Heart left ventricle (tissue), 16 donors: ENCODE data around the gene PTPRH. TPM values are rescaled to one million over a fixed set of nuclear protein-coding genes. Genes with fewer than 3 reads are reported as not detected.
"Not testable (repeated sequence)": the region's sequence is repeated elsewhere in the genome, so short reads cannot be mapped to it uniquely, and the experiment has no call there.

ENCODE experiments used
- ATAC-seq, 4 donors: fragments of 200-7000 bp; cut with Tn5 transposase; one replicate each; pipeline ENCODE4 v1.9.1; 2020 to 2022; ENCODE audit warnings: moderate library complexity in 4 of 4, mild to moderate bottlenecking in 3 of 4, moderate number of reproducible peaks in 1 of 4
- DNase-seq, 5 donors: peaks; one replicate each; pipeline ENCODE4 v3.0.0-alpha.2; 2020
- H3K27ac ChIP-seq, 12 donors: fragments of 200-600 bp; sonication (generic) in 4 of 12; one replicate each; pipeline versions ENCODE4 v1.5.0 to v1.8.0; 2016 to 2022; ENCODE audit warnings: mild to moderate bottlenecking in 2 of 12
- H3K27me3 ChIP-seq, 9 donors: fragments of 200-600 bp; sonication (generic) in 2 of 9; one replicate each; pipeline versions ENCODE4 v1.5.1 to v1.8.0; 2016 to 2022; ENCODE audit warnings: mild to moderate bottlenecking in 3 of 9
- H3K36me3 ChIP-seq, 9 donors: fragments of 200-600 bp; sonication (generic) in 2 of 9; one replicate each; pipeline versions ENCODE4 v1.5.0 to v1.8.0; 2018 to 2022; ENCODE audit warnings: mild to moderate bottlenecking in 2 of 9
- H3K4me1 ChIP-seq, 12 donors: fragments of 200-600 bp; sonication (generic) in 4 of 12; one replicate each; pipeline versions ENCODE4 v1.5.0 to v1.8.0; 2016 to 2022; ENCODE audit warnings: mild to moderate bottlenecking in 3 of 12
- H3K4me3 ChIP-seq, 12 donors: fragments of 200-600 bp; sonication (generic) in 4 of 12; one replicate each; pipeline versions ENCODE4 v1.5.0 to v1.8.0; 2017 to 2022; ENCODE audit warnings: mild to moderate bottlenecking in 9 of 12, moderate library complexity in 4 of 12
- H3K9me3 ChIP-seq, 12 donors: fragments of 200-600 bp; sonication (generic) in 4 of 12; one replicate each; pipeline versions ENCODE4 v1.5.0 to v1.8.0; 2016 to 2022; ENCODE audit warnings: mild to moderate bottlenecking in 1 of 12
- CTCF ChIP-seq, 12 donors: fragments of 200-600 bp; sonication (generic) in 4 of 12; IDR thresholded peaks; one replicate each; pipeline versions ENCODE4 v1.5.0 to v1.8.0; 2018 to 2022; ENCODE audit warnings: antibody characterized with exemption in 12 of 12, mild to moderate bottlenecking in 5 of 12
- POLR2A ChIP-seq, 2 donors: fragments of 450-650 bp; IDR thresholded peaks; one replicate each; pipeline ENCODE4 v1.6.1; 2017; ENCODE audit warnings: antibody characterized with exemption in 2 of 2, mild to moderate bottlenecking in 2 of 2, moderate library complexity in 2 of 2
- WGBS, 4 donors: extraction: QIAGEN DNeasy Blood & Tissue Kit in 2 of 4; methylation state at CpG; one replicate each; pipeline versions ENCODE4 v1.1.5 to v1.1.7; 2013 to 2018; 5-methylcytosine and 5-hydroxymethylcytosine counted together
- intact Hi-C, 10 donors: fragments of 100-400 bp; cut with DNase I; formaldehyde crosslinking; loops; one replicate each; pipeline versions ENCODE4 v1.11.1 to v1.14.2; 2022
- polyA plus RNA-seq, 2 donors: library from polyadenylated mRNA; stranded (reverse); fragments of 200-250 nt; gene quantifications; one replicate each; pipeline ENCODE4 v1.2.3, GENCODE V29; 2013
- total RNA-seq, 9 donors: library from RNA; depleted of rRNA in 2 of 9; stranded (reverse); fragments of >200 nt in 2 of 9; fragmentation: NEBNext Ultra II Directional in 3 of 9; extraction: Animal tissue kit (Norgen Biotek cat#: 25700) in 3 of 9; gene quantifications; one replicate each; pipeline versions ENCODE4 v1.1.0 to v1.2.4, GENCODE V29; 2016 to 2023
- donor health status: ischemic (EF 13 %, LVEDD 7.1; RV severe dilation, severe dysfunction).
- donor health status: healthy with polysubstance abuse.
- donor health status: DM: no; HTN: yes; CAD: no.
- donor health status: DM: no; HTN: no; CAD: no.
- donor health status: ischemic (EF 25% LVEDD 6.9; RV normal size, moderate dysfunction).
- donor health status: ischemic (EF 25% LVEDD 5.7; RV mildly dilated, moderate dysfunction).
- donor health status: healthy.
- donor health status: DM: yes; HTN: yes; CAD: no.
- donor health status: ischemic (EF 35%, LVEDD 5.7; RV mildly dilated, moderate dysfunction).
- donor health status: nonischemic (EF 11% LVEDD 7.7; RV severe dilation, severe dysfunction).
- donor health status: DM: yes; HTN: yes; CAD: no.
- donor health status: PGD.
- donor health status: ischemic (EF 29% LVEDD 5.4; RV normal size, mild dysfunction).
- donor health status: nonischemic (EF 23%, LVEDD 6.1; RV moderate dilation, normal function).

Gene PTPRH
- total and polyA plus RNA-seq, 11 donors: 0.75 to 11.4 (median 2.3) TPM

DNA sequence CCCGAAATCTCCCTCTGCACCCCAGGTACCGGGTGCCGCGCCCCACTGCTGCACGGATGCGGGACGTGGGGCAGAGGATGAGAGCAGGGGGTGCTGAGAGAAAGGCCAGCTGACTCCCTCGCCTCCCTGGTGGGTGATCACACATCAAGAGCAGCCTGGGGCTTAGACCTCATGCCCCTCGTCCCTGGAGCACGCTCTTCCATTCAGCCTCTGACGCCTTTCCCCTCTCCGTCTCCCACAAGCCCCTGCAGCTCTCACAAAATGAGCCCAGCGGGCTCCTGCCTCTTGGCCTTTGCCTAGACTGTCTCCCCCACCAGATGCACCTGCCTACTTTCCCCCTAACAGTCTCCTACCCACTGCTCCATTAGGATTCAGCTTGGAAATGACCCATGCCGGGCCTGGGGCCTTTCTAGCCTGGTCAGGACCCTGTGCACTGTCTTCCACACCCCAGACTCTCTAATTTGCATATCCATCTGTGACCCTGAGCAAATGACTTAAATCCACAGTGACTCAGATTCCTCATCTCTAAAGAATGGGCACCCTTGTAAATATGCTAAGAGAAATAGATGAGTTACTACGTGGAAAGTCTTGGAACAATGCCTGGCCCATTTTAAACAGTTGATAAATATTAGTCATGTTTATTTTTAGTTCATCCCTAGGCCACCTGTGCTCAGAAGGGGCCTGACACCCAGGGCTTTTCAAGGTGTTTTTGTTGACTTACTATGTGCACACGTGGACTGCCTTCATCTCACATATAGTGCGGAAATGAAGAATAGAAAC, 582 bp upstream of the PTPRH start:
- peak; percentile 33 to 62 (median 48) for ATAC-seq

DNA sequence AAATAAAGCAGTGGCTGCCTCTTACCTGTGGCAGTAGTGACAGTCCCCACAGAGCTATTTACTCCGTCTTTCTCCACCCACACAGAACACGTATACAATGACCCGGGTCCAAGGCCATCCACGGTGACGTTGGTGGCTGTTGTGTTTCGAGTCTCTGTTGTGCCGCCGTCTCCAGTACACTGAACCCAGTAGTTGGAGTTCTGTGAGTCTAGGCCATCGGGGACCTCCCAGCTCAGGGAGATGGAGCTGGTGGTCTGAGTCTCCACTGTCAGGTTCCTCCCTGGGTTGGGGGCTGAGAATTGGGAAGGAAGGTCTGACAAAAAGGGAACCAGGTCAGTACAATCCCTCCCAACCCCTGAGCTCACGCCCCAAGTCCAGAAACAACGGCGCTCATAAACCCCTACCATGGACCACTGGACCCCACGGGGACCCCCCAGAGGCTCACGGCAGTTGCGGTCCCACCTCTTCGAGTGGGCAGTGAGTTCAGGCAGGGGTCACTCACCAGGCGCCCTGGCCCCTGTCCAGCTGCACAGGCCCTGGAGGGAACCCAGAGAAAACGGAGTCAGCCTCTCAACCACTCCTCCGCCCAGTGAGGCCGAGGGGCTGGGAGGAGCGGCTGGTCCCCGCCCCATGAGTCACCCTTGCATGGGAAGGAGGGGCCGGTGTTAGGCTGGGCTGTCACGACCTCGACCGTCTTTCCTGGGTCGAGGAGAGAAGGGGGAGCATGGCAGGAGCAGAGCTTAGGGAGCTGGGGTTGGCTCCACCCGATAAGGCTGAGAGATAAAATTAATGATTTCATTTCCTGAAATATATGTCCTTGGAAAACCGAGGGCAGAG, 2.4 kb downstream of the PTPRH start:
- Histone ChIP-seq H3K4me3 (peak overlapping the region in 9 of 12 donors; percentile 11 to 48 (median 37)), H3K4me1 (peaks cover 0 to 24% (median 12%) of the 10 kb centered on the region in 12 donors), H3K36me3 (no peaks in the 10 kb centered on the region), H3K27me3 (no peaks in the 10 kb centered on the region), H3K9me3 (peaks cover 0 to under 1% (median 0%) of the 10 kb centered on the region in 12 donors), H3K27ac (peak overlapping the region in 5 of 12 donors; percentile 17 to 67 (median 43))
- DNase-seq (peak; percentile 79 to 92 (median 86)), ATAC-seq (peak; percentile 90 to 97 (median 96))
- intact Hi-C loops: no loop called here
- WGBS, 4 donors: 27 to 36% (median 33%) methylated on average over 23 to 29 of the region's 29 CpGs
- TF ChIP-seq POLR2A (IDR thresholded peaks at IDR 0.05) (peak in 1 of 2 donors; percentile 14), CTCF (IDR thresholded peaks at IDR 0.05) (no peak)

More for the DNA sequence above, 582 bp upstream of the PTPRH start:
- Histone ChIP-seq H3K27ac (peak overlapping the region in 8 of 12 donors; percentile 3 to 73 (median 55)), H3K27me3 (no peaks in the 10 kb centered on the region), H3K4me1 (peaks cover 0 to 24% (median 12%) of the 10 kb centered on the region in 12 donors), H3K9me3 (peaks cover 0 to 8% (median 4%) of the 10 kb centered on the region in 12 donors), H3K36me3 (no peaks in the 10 kb centered on the region), H3K4me3 (no peak overlapping the region)
- peak in 1 of 5 donors; percentile 14 for DNase-seq
- intact Hi-C loops: loop anchor here in 1 of 10 donors (5.0 kb wide), 1 partner anchor 47 kb away; the partner anchor contains the start of gene PPP6R1
- no peak for TF ChIP-seq CTCF (IDR thresholded peaks at IDR 0.05)
- no peak for TF ChIP-seq POLR2A (IDR thresholded peaks at IDR 0.05)
- 63 to 67% (median 64%) methylated on average over 17 of the region's 17 CpGs for WGBS, 4 donors

DNA sequence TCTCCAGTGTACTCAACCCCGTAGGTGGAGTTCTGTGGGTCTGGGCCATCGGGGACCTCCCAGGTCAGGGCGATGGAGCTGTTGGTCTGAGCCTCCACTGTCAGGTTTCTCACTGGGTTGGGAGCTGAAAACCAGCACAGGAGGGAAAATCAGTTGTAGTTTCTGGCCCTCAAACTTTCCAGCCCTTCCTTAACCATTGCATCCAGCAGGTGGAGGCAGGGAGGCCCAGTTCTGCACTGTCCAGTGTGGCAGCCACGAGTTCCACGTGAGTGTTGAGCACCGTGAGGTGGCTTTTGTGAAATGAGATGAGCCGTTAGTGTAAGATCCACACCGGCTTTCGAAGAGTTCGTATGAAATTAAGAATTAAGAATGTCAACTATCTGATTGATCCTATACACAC, 7.1 kb downstream of the PTPRH start:
- DNase-seq: peak in 1 of 5 donors; percentile 42
- H3K9me3 ChIP-seq, ATAC-seq, H3K27ac ChIP-seq, H3K4me1 ChIP-seq, intact Hi-C loops, H3K36me3 ChIP-seq, H3K4me3 ChIP-seq, H3K27me3 ChIP-seq: not testable (repeated sequence)
- WGBS, 4 donors: 64 to 79% (median 69%) methylated on average over 7 to 10 of the region's 10 CpGs
- TF ChIP-seq CTCF (IDR thresholded peaks at IDR 0.05): peak in 1 of 12 donors; percentile 16
